K562 (cell line): Measurements from ENCODE around the gene INCENP. TPM values are rescaled to one million over a fixed set of nuclear protein-coding genes. Genes with fewer than 3 reads are reported as not detected.

Experiments used
- ATAC-seq: fragments of 200-7000 bp; cut with Tn5 transposase; 3 replicates; pipeline ENCODE4 v1.9.1; 2020; ENCODE audit warnings: moderate library complexity
- BruUV-seq: library from RNA; stranded (reverse); fragments of 400-500 nt; replicated peaks from 2 replicates; lab custom pipeline; 2021; lab: Mats Ljungman, UMichigan
- CTCF ChIA-PET: fragments of 300-600 bp; formaldehyde crosslinking; extraction: SDS; loops from one replicate; lab custom pipeline; 2021; ENCODE audit warnings: low intra/inter-chr PET ratio; lab: Yijun Ruan, JAX
- POLR2A ChIA-PET: fragments of 300-600, 350-650 bp; sonication (Branson Sonifier 250); formaldehyde crosslinking; extraction: SDS; loops from one replicate; lab custom pipeline; 2021; ENCODE audit warnings: antibody characterized with exemption, inconsistent platforms; lab: Yijun Ruan, JAX
- DNase-seq, 4 experiments: peaks; one replicate each; pipeline versions ENCODE4 v3.0.0 to v3.0.0-alpha.2; 2011 to 2018; ENCODE audit warnings: low spot score in 3 of 4, mixed read lengths in 3 of 4; ENCODE audit errors: extremely low read depth in 1 of 4
- FAIRE-seq: peaks from 2 replicates; lab custom pipeline; 2011; peaks lifted over from hg19 to GRCh38; lab: Jason Lieb, UNC
- H2AFZ ChIP-seq: 2 replicates; pipeline ENCODE4 v1.6.0; 2011; ENCODE audit warnings: low read depth, low read length, control low read depth, inconsistent platforms
- H3K27ac ChIP-seq: fragments of 200-600 bp; 3 replicates; pipeline ENCODE4 v1.8.0; 2011; ENCODE audit warnings: low read depth, mild to moderate bottlenecking, control low read depth, inconsistent platforms, low read length, moderate library complexity, mixed read lengths; ENCODE audit errors: extremely low read depth
- H3K27me3 ChIP-seq, 2 experiments: fragments of 300-600 bp in 1 of 2; 2 replicates in 1 of 2; 3 replicates in 1 of 2; pipeline versions ENCODE4 v1.6.0 to v1.8.0; 2011; ENCODE audit warnings: inconsistent platforms in 2 of 2, low read length in 2 of 2, mild to moderate bottlenecking in 1 of 2, mixed read lengths in 1 of 2, moderate library complexity in 1 of 2; ENCODE audit not compliant: control insufficient read depth in 2 of 2, insufficient read depth in 2 of 2
- H3K36me3 ChIP-seq: fragments of 300-600 bp; 3 replicates; pipeline ENCODE4 v1.8.0; 2011; ENCODE audit warnings: mild to moderate bottlenecking, low read length, inconsistent platforms; ENCODE audit not compliant: control insufficient read depth, insufficient read depth
- H3K4me1 ChIP-seq, 2 experiments: fragments of 200-600 bp in 1 of 2; replicated peaks in 1 of 2; 2 replicates in 1 of 2; 3 replicates in 1 of 2; pipeline versions ENCODE4 v1.5.1 to v1.8.0; 2011; ENCODE audit warnings: inconsistent platforms in 2 of 2, low read length in 2 of 2, mild to moderate bottlenecking in 1 of 2, mixed read lengths in 1 of 2, moderate library complexity in 1 of 2; ENCODE audit not compliant: control insufficient read depth in 2 of 2, insufficient read depth in 2 of 2
- H3K4me2 ChIP-seq: 2 replicates; pipeline ENCODE4 v1.6.1; 2011; ENCODE audit warnings: low read length, control low read depth, inconsistent platforms, mixed read lengths; ENCODE audit not compliant: insufficient read depth
- H3K4me3 ChIP-seq: fragments of 200-600 bp; sonication (generic), shearing (Covaris generic); 2 replicates; pipeline ENCODE4 v1.5.1; 2016; ENCODE audit warnings: control low read depth, inconsistent platforms
- H3K79me2 ChIP-seq: fragments of 200-600 bp; 3 replicates; pipeline ENCODE4 v1.8.0; 2011; ENCODE audit warnings: low read length, inconsistent platforms; ENCODE audit not compliant: control insufficient read depth, insufficient read depth
- H3K9ac ChIP-seq, 2 experiments: 2 replicates each; pipeline versions ENCODE4 v1.6.0 to v1.6.1; 2011; ENCODE audit warnings: low read depth in 2 of 2, low read length in 2 of 2, control low read depth in 1 of 2, inconsistent platforms in 1 of 2, mild to moderate bottlenecking in 1 of 2, mixed read lengths in 1 of 2; ENCODE audit not compliant: insufficient read depth in 1 of 2
- H3K9me1 ChIP-seq: one replicate; pipeline ENCODE4 v1.6.0; 2011; ENCODE audit warnings: inconsistent platforms, mild to moderate bottlenecking, low read length, moderate library complexity; ENCODE audit not compliant: control insufficient read depth, insufficient read depth
- H3K9me3 ChIP-seq: replicated peaks from 2 replicates; pipeline ENCODE4 v1.5.1; 2011; ENCODE audit warnings: low read depth, low read length, inconsistent platforms; ENCODE audit not compliant: control insufficient read depth, insufficient read depth
- H4K20me1 ChIP-seq: replicated peaks from 2 replicates; pipeline ENCODE4 v1.6.1; 2011; ENCODE audit warnings: low read length, inconsistent platforms, mixed read lengths; ENCODE audit not compliant: control insufficient read depth, insufficient read depth
- HCFC1 ChIP-seq: IDR thresholded peaks from 2 replicates; pipeline ENCODE4 v1.6.1; 2012; ENCODE audit warnings: low read depth, low read length, improper control_type of control experiment
- HES1 ChIP-seq: fragments of 450-650 bp; IDR thresholded peaks from 2 replicates; pipeline ENCODE4 v1.6.1; 2016; ENCODE audit warnings: low read depth, mild to moderate bottlenecking, moderate library complexity
- HNRNPL ChIP-seq: fragments of 200-400 bp; formaldehyde crosslinking; IDR thresholded peaks from 2 replicates; pipeline ENCODE4 v1.6.1; 2017; ENCODE audit warnings: low read depth, mild to moderate bottlenecking, low read length
- HNRNPUL1 ChIP-seq: fragments of 200-400 bp; formaldehyde crosslinking; IDR thresholded peaks from 2 replicates; pipeline ENCODE4 v1.6.1; 2017; ENCODE audit warnings: low read length
- IRF2 ChIP-seq: sonication (generic); formaldehyde crosslinking; IDR thresholded peaks from 2 replicates; pipeline ENCODE4 v1.8.1; 2022; ENCODE audit warnings: mild to moderate bottlenecking, missing genetic modification reagents
- KDM2B ChIP-seq: fragments of 250-450 bp; sonication (Bioruptor Pico); IDR thresholded peaks from 2 replicates; pipeline ENCODE4 v1.8.0; 2021; ENCODE audit warnings: mild to moderate bottlenecking, moderate library complexity
- MEF2D ChIP-seq: conservative IDR thresholded peaks from 2 replicates; pipeline ENCODE4 v1.6.1; 2016; ENCODE audit warnings: low read depth, missing genetic modification characterization, missing compliant biosample characterization
- POLR3G ChIP-seq: IDR thresholded peaks from 2 replicates; pipeline ENCODE4 v1.6.1; 2011; ENCODE audit not compliant: insufficient read length, insufficient replicate concordance; ENCODE audit errors: extremely low read depth
- TEAD2 ChIP-seq: fragments of 450-650 bp; IDR thresholded peaks from 2 replicates; pipeline ENCODE4 v1.6.1; 2016; ENCODE audit warnings: missing genetic modification characterization, control low read depth, missing compliant biosample characterization
- U2AF2 ChIP-seq: fragments of 200-400 bp; formaldehyde crosslinking; optimal IDR thresholded peaks from 2 replicates; pipeline ENCODE3; 2017; ENCODE audit warnings: low read depth, mild to moderate bottlenecking, low read length
- ZNF263 ChIP-seq: sonication (generic); formaldehyde crosslinking; IDR thresholded peaks from 2 replicates; pipeline ENCODE4 v1.8.0; 2022; ENCODE audit warnings: mild to moderate bottlenecking, missing genetic modification reagents, borderline replicate concordance
- ZNF76 ChIP-seq: fragments of 250-450 bp; sonication (Bioruptor Pico); IDR thresholded peaks from 2 replicates; pipeline ENCODE4 v1.4.0; 2020; ENCODE audit warnings: mild to moderate bottlenecking, moderate library complexity, borderline replicate concordance
- WGBS: fragments of 100-300 bp; shearing (Covaris generic); methylation state at CpG from one replicate; pipeline ENCODE4 v1.1.6; 2016; ENCODE audit warnings: low coverage, mixed read lengths; ENCODE audit not compliant: insufficient coverage; ENCODE audit errors: missing lambda C conversion rate; 5-methylcytosine and 5-hydroxymethylcytosine counted together
- in situ Hi-C: fragments of 300-500 bp; cut with MboI; formaldehyde crosslinking; loops from 4 replicates; pipeline ENCODE4 v1.15.0; 2018; ENCODE audit warnings: inconsistent platforms, mixed read lengths
- intact Hi-C: fragments of 100-400 bp; cut with micrococcal nuclease; formaldehyde crosslinking; loops from 2 replicates; pipeline ENCODE4 v1.14.2; 2022
- polyA plus RNA-seq, 8 experiments: library from polyadenylated mRNA; depleted of rRNA in 4 of 8; stranded (reverse) in 5 of 8; unstranded in 3 of 8; fragments of >200 nt; fragmentation: Nextera tagmentation in 2 of 8; fragmentation: Illumina TruSeq in 1 of 8; extraction: Ambion mirVana in 2 of 8; extraction: Trizol in 1 of 8; gene quantifications; 2 replicates each; pipeline versions ENCODE4 v1.2.1 to v1.2.3, GENCODE V29; 2011 to 2014; ENCODE audit warnings: inconsistent platforms in 1 of 8, missing spikeins in 1 of 8
- total RNA-seq, 7 experiments: library from RNA; depleted of rRNA in 6 of 7; stranded (reverse); fragments of >200 nt in 6 of 7; fragmentation: Illumina TruSeq in 2 of 7; extraction: Trizol in 2 of 7; gene quantifications; 2 replicates each; pipeline versions ENCODE4 v1.2.1 to v1.2.3, GENCODE V29; 2011 to 2021; ENCODE audit warnings: low replicate concordance in 1 of 7
- TF ChIP-seq, protein P1 (sequence below), 2 experiments: IDR thresholded peaks in 1 of 2; conservative IDR thresholded peaks in 1 of 2; 2 replicates each; pipeline ENCODE4 v1.6.1; 2016; ENCODE audit warnings: low read depth in 2 of 2, mild to moderate bottlenecking in 1 of 2, missing compliant biosample characterization in 1 of 2, missing genetic modification characterization in 1 of 2, moderate library complexity in 1 of 2
- TF ChIP-seq, protein P2 (sequence below): fragments of 450-650 bp; conservative IDR thresholded peaks from 2 replicates; pipeline ENCODE4 v1.6.1; 2016; ENCODE audit warnings: missing genetic modification characterization, low read depth, mild to moderate bottlenecking, control low read depth, missing compliant biosample characterization
- TF ChIP-seq, protein P3 (sequence below): sonication (generic); formaldehyde crosslinking; IDR thresholded peaks from 2 replicates; pipeline ENCODE4 v1.8.1; 2023; ENCODE audit warnings: mild to moderate bottlenecking, missing genetic modification reagents

INCENP gene
- total and polyA plus RNA-seq, 9 of the 15 experiments (the other 6 are each of a cell fraction or from before 2014, with no cell fraction given): 1.1 to 97.9 (median 28.2) TPM

GRCh38 chr11:62108971-62109404, 14.8 kb upstream of the INCENP start:
- no peak overlapping the region for H3K4me2 ChIP-seq
- ATAC-seq (peak; percentile 29; the same call in 1 of the 3 replicates), FAIRE-seq (no peak), DNase-seq (peak in 1 of 4 experiments; percentile 22)
- H3K27me3 ChIP-seq: no peaks in the 10 kb centered on the region
- BruUV-seq: no TSS peak
- 4% methylated on average over 6 of the region's 6 CpGs for WGBS
- no peak overlapping the region for H3K27ac ChIP-seq
- no peaks in the 10 kb centered on the region for H3K36me3 ChIP-seq
- H3K4me3 ChIP-seq: no peak overlapping the region
- no peaks in the 10 kb centered on the region for H3K9me3 ChIP-seq
- no peaks in the 10 kb centered on the region for H3K9me1 ChIP-seq
- ChIA-PET CTCF (interaction anchor here (1.7 to 5.4 kb wide), 3 partner anchors 210 to 312 kb away, joined by 9 to 51 read pairs (median 13); no protein-coding TSS in a partner anchor), POLR2A (interaction anchor here (0.7 to 8.0 kb wide), 12 partner anchors 11 to 316 kb away, joined by 3 to 110 read pairs (median 4); partner anchors contain the start of genes FEN1, FTH1, INCENP and TMEM258)
- no peaks in the 10 kb centered on the region for H4K20me1 ChIP-seq
- H2AFZ ChIP-seq: no peak overlapping the region
- no peaks in the 10 kb centered on the region for H3K79me2 ChIP-seq
- in situ Hi-C loops: loop anchor here (5.0 kb wide), 2 partner anchors 212 to 307 kb away; no protein-coding TSS in a partner anchor
- intact Hi-C loops: loop anchor here (1.0 to 5.0 kb wide), 4 partner anchors 160 to 362 kb away; no protein-coding TSS in a partner anchor
- H3K9ac ChIP-seq: no peak overlapping the region
- H3K4me1 ChIP-seq: peaks cover 7 to 16% of the 10 kb centered on the region in 2 experiments
- TF ChIP-seq ZNF263 (CRISPR knock-in tag): no peak
- TF ChIP-seq KDM2B (CRISPR knock-in tag): no peak
- no peak for TF ChIP-seq HNRNPUL1
- TF ChIP-seq, protein P1, sequence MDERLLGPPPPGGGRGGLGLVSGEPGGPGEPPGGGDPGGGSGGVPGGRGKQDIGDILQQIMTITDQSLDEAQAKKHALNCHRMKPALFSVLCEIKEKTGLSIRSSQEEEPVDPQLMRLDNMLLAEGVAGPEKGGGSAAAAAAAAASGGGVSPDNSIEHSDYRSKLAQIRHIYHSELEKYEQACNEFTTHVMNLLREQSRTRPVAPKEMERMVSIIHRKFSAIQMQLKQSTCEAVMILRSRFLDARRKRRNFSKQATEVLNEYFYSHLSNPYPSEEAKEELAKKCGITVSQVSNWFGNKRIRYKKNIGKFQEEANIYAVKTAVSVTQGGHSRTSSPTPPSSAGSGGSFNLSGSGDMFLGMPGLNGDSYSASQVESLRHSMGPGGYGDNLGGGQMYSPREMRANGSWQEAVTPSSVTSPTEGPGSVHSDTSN (CRISPR knock-in tag; IDR thresholded peaks at IDR 0.05; ENCODE audit: low read depth): no peak
- TF ChIP-seq, protein P1 (tag; conservative IDR thresholded peaks at IDR 0.05; ENCODE audit: low read depth): no peak
- peak; percentile 31; the same call in 1 of the 2 replicates for TF ChIP-seq HES1
- TF ChIP-seq POLR3G: no peak
- TF ChIP-seq TEAD2 (tag): no peak
- no peak for TF ChIP-seq IRF2
- no peak for TF ChIP-seq HCFC1
- TF ChIP-seq, protein P2, sequence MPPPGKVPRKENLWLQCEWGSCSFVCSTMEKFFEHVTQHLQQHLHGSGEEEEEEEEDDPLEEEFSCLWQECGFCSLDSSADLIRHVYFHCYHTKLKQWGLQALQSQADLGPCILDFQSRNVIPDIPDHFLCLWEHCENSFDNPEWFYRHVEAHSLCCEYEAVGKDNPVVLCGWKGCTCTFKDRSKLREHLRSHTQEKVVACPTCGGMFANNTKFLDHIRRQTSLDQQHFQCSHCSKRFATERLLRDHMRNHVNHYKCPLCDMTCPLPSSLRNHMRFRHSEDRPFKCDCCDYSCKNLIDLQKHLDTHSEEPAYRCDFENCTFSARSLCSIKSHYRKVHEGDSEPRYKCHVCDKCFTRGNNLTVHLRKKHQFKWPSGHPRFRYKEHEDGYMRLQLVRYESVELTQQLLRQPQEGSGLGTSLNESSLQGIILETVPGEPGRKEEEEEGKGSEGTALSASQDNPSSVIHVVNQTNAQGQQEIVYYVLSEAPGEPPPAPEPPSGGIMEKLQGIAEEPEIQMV (tag): no peak
- no peak for TF ChIP-seq HNRNPL
- TF ChIP-seq, protein P3, sequence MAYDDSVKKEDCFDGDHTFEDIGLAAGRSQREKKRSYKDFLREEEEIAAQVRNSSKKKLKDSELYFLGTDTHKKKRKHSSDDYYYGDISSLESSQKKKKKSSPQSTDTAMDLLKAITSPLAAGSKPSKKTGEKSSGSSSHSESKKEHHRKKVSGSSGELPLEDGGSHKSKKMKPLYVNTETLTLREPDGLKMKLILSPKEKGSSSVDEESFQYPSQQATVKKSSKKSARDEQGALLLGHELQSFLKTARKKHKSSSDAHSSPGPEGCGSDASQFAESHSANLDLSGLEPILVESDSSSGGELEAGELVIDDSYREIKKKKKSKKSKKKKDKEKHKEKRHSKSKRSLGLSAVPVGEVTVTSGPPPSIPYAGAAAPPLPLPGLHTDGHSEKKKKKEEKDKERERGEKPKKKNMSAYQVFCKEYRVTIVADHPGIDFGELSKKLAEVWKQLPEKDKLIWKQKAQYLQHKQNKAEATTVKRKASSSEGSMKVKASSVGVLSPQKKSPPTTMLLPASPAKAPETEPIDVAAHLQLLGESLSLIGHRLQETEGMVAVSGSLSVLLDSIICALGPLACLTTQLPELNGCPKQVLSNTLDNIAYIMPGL: no peak
- TF ChIP-seq U2AF2: no peak
- no peak for TF ChIP-seq MEF2D (tag)
- TF ChIP-seq ZNF76: no peak
